NCI-H146 treated with DMSO at 0.1 percent for 48 hours (cell line): ENCODE data around the gene TMEM42.
A peak's percentile ranks its signal among the peaks of the same experiment; 100 is the strongest.

ENCODE experiments used
- DNase-seq: peaks from one replicate; lab custom pipeline; 2025; ENCODE audit not compliant: unreplicated experiment; lab: John Stamatoyannopoulos, UW

Gene TMEM42

DNA sequence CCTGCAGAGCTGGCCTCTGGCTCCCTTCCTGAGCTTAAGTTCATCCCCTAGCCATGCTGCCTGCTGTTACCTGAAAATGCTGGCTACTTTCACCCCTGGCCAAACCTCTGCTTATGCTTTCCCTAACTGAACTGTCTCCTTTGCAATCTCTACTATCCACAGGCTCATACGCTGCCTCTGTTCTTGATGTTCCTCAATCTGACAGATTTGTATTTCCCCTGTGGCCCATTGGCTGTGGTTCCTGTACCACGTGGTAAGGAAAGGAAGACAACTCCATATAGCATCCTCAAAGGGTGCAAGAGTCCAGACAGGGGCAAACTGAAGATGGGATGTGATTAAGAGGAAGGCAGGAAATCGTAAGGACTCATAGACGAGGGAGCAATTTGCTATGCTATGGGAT lies 45.9 kb downstream of the TMEM42 start:
- no peak for DNase-seq

GRCh38 chr3:44909063-44909462 lies 47.4 kb downstream of the TMEM42 start:
- no peak for DNase-seq

GRCh38 chr3:44910693-44911092 lies 49.0 kb downstream of the TMEM42 start:
- DNase-seq, result no peak

GRCh38 chr3:44913868-44914468 lies 52.3 kb downstream of the TMEM42 start:
- DNase-seq, result peak; percentile 11

DNA sequence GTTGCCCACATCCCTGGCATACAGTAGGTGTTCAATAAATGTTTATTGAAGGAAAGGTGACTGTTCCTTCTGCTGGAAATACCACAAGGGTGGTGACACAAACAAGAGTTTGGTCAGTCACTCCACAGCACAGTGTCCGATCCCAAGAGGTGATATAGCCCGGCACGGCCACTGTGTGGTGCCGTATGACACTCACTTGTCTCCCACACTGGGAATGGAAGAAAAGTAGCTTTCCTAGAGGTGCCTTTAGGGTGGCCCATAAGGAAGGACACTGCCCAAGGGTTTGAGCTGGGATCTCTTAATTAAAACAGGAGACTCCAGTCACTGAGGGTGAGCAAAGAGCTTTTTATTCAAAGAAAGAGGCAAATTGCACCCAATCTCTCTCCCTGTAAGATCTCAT lies 53.2 kb downstream of the TMEM42 start:
- DNase-seq, result no peak
